WTC11 (cell line): ENCODE results near the gene GLT8D1.

ENCODE experiments used
- SP1 ChIP-seq: sonication (generic); formaldehyde crosslinking; conservative IDR thresholded peaks from 2 replicates; pipeline ENCODE4 v1.8.1; 2022; ENCODE audit warnings: missing genetic modification reagents
- ZNF121 ChIP-seq: sonication (generic); formaldehyde crosslinking; IDR thresholded peaks from 2 replicates; pipeline ENCODE4 v1.8.0; 2023; ENCODE audit warnings: missing genetic modification reagents
- TF ChIP-seq, protein P1 (sequence below): fragments of 200-600 bp; IDR thresholded peaks from 2 replicates; pipeline ENCODE4 v1.8.0; 2022; ENCODE audit warnings: antibody characterized with exemption
- TF ChIP-seq, protein P2 (sequence below): sonication (generic); formaldehyde crosslinking; IDR thresholded peaks from 2 replicates; pipeline ENCODE4 v1.8.0; 2022; ENCODE audit warnings: mild to moderate bottlenecking, missing genetic modification reagents
- TF ChIP-seq, protein P3 (sequence below): fragments of 250-450 bp; sonication (Bioruptor Pico); IDR thresholded peaks from 2 replicates; pipeline ENCODE4 v2.1.2; 2022; ENCODE audit warnings: mild to moderate bottlenecking, moderate library complexity

DNA sequence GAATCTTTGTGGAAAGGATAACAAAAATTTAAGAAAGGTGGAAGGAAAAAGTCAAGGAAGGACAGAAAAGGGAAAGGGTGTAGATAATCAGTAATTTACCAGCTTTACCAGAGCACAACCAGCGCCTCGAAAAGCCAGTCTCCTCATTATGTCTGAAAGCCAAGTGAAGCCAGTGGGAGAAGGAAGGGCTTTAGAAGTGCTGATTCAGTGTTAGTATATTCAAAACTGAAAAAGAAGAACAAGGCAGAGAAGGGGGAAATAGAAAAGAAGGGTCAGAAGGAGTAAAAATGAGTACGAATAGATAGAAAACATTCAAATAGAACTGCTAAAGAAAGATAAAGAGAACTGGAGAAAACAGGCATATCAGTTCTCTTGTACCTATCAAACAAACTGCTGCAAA lies 24.0 kb downstream of the GLT8D1 start:
- TF ChIP-seq, protein P1, sequence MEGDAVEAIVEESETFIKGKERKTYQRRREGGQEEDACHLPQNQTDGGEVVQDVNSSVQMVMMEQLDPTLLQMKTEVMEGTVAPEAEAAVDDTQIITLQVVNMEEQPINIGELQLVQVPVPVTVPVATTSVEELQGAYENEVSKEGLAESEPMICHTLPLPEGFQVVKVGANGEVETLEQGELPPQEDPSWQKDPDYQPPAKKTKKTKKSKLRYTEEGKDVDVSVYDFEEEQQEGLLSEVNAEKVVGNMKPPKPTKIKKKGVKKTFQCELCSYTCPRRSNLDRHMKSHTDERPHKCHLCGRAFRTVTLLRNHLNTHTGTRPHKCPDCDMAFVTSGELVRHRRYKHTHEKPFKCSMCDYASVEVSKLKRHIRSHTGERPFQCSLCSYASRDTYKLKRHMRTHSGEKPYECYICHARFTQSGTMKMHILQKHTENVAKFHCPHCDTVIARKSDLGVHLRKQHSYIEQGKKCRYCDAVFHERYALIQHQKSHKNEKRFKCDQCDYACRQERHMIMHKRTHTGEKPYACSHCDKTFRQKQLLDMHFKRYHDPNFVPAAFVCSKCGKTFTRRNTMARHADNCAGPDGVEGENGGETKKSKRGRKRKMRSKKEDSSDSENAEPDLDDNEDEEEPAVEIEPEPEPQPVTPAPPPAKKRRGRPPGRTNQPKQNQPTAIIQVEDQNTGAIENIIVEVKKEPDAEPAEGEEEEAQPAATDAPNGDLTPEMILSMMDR: no peak
- TF ChIP-seq, protein P2, sequence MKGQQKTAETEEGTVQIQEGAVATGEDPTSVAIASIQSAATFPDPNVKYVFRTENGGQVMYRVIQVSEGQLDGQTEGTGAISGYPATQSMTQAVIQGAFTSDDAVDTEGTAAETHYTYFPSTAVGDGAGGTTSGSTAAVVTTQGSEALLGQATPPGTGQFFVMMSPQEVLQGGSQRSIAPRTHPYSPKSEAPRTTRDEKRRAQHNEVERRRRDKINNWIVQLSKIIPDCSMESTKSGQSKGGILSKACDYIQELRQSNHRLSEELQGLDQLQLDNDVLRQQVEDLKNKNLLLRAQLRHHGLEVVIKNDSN: no peak
- TF ChIP-seq SP1 (no peak), ZNF121 (CRISPR knock-in tag) (no peak)
- TF ChIP-seq, protein P3, sequence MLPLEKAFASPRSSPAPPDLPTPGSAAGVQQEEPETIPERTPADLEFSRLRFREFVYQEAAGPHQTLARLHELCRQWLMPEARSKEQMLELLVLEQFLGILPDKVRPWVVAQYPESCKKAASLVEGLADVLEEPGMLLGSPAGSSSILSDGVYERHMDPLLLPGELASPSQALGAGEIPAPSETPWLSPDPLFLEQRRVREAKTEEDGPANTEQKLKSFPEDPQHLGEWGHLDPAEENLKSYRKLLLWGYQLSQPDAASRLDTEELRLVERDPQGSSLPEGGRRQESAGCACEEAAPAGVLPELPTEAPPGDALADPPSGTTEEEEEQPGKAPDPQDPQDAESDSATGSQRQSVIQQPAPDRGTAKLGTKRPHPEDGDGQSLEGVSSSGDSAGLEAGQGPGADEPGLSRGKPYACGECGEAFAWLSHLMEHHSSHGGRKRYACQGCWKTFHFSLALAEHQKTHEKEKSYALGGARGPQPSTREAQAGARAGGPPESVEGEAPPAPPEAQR (CRISPR knock-in tag): no peak
